BE2C (cell line): ENCODE measurements around the gene CACNA1B. TPM values are rescaled to one million over a fixed set of nuclear protein-coding genes. Genes with fewer than 3 reads are reported as not detected.
"Not testable (repeated sequence)": the region's sequence is repeated elsewhere in the genome, so short reads cannot be mapped to it uniquely, and the experiment has no call there.

Source experiments
- DNase-seq: peaks from one replicate; pipeline ENCODE4 v3.0.0-alpha.2; 2020
- H3K27me3 ChIP-seq: fragments of 250-450 bp; sonication (Bioruptor Pico); 2 replicates; pipeline ENCODE4 v1.5.1; 2020; ENCODE audit warnings: mild to moderate bottlenecking
- H3K36me3 ChIP-seq: fragments of 250-450 bp; sonication (Bioruptor Pico); 2 replicates; pipeline ENCODE4 v1.5.1; 2020; ENCODE audit warnings: mild to moderate bottlenecking
- H3K4me1 ChIP-seq: fragments of 250-450 bp; sonication (Bioruptor Pico); 2 replicates; pipeline ENCODE4 v1.5.1; 2020
- H3K4me3 ChIP-seq: 2 replicates; pipeline ENCODE4 v1.5.1; 2011; ENCODE audit warnings: low read depth, low read length
- H3K9me3 ChIP-seq: fragments of 250-450 bp; sonication (Bioruptor Pico); 2 replicates; pipeline ENCODE4 v1.5.1; 2020
- CTCF ChIP-seq: IDR thresholded peaks from 2 replicates; pipeline ENCODE4 v1.5.1; 2012; ENCODE audit warnings: mild to moderate bottlenecking, low read depth, low read length
- polyA plus RNA-seq: library from polyadenylated mRNA; unstranded; fragments of >200 nt; gene quantifications from one replicate; pipeline ENCODE4 v1.2.1, GENCODE V29; 2012; ENCODE audit warnings: low read depth, missing spikeins; ENCODE audit not compliant: insufficient read length, insufficient read depth

CACNA1B gene
- polyA plus RNA-seq = 6.0 TPM

GRCh38 chr9:137877506-137878122 lies at the start of gene CACNA1B:
Gene CACNA1B (plus strand): TSS chr9:137877782. CDS start chr9:137877934, 152 bp downstream.
- DNase-seq = peak; percentile 77
- Histone ChIP-seq H3K4me3 (peak within 1 kb of the TSS; percentile 38), H3K27me3 (peaks cover 10% of the 10 kb centered on the region)
- not testable (repeated sequence) for H3K9me3 ChIP-seq, H3K4me1 ChIP-seq, H3K36me3 ChIP-seq

- no peak for TF ChIP-seq CTCF
- Histone ChIP-seq H3K4me1 (no peaks in the 10 kb centered on the region), H3K27me3 (no peaks in the 10 kb centered on the region), H3K9me3 (no peaks in the 10 kb centered on the region; the same call in 1 of the 2 replicates), H3K36me3 (peaks cover 33% of the 10 kb centered on the region), H3K4me3 (no peak overlapping the region)
- DNase-seq = no peak
Observed at GRCh38 chr9:137827908-137828526, 49.6 kb upstream of the CACNA1B start.

GRCh38 chr9:137828527-137829259 lies 48.9 kb upstream of the CACNA1B start:
- no peak for TF ChIP-seq CTCF
- Histone ChIP-seq H3K4me1 (no peaks in the 10 kb centered on the region), H3K36me3 (peaks cover 39% of the 10 kb centered on the region), H3K9me3 (no peaks in the 10 kb centered on the region; the same call in 1 of the 2 replicates), H3K4me3 (no peak overlapping the region), H3K27me3 (no peaks in the 10 kb centered on the region)
- DNase-seq = no peak

GRCh38 chr9:137829260-137829996 lies 48.2 kb upstream of the CACNA1B start:
- Histone ChIP-seq H3K4me1 (no peaks in the 10 kb centered on the region), H3K27me3 (no peaks in the 10 kb centered on the region), H3K4me3 (no peak overlapping the region), H3K36me3 (peaks cover 41% of the 10 kb centered on the region), H3K9me3 (no peaks in the 10 kb centered on the region; the same call in 1 of the 2 replicates)
- no peak for TF ChIP-seq CTCF
- DNase-seq = no peak

- H3K36me3 ChIP-seq = peaks cover 47% of the 10 kb centered on the region
- no peak for TF ChIP-seq CTCF
- no peak overlapping the region for H3K4me3 ChIP-seq
Observed at GRCh38 chr9:137832191-137832700, 45.3 kb upstream of the CACNA1B start.

More at GRCh38 chr9:137832191-137832700, 45.3 kb upstream of the CACNA1B start:
- no peaks in the 10 kb centered on the region for H3K4me1 ChIP-seq
- no peak for DNase-seq
- no peaks in the 10 kb centered on the region for H3K9me3 ChIP-seq
- no peaks in the 10 kb centered on the region for H3K27me3 ChIP-seq
